Measurements from ENCODE around the gene IRF2. TPM values are rescaled to one million over a fixed set of nuclear protein-coding genes. Genes with fewer than 3 reads are reported as not detected.

Gene IRF2
- total RNA-seq, 4 donors from 2014 or later = 27.9 to 38.7 (median 29.9) TPM

DNA sequence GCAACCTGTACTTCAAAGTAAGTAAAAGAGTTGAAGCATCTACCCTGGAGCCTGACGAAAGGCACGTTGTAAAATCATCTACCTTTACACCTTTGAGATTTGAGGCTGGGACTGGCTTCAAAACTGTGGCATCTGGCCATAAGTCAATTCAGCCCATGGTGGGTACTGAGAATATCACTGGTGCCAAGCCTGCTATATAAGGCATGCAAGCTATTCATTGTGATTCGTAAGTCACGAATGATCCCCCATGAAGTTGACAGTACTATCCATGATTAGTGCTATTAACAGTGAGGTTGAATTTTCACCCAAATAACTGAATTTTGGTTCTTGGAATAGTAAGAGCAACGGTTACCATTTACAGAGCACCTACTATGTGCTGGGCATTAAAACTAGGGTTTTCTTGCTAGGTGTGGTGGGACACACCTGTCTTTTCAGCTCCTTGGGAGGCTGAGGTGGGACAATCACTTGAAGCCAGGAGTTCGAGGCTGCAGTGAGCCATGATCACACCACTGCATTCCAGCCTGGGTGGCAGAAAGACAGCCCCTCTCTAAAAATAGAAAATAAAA is 39.8 kb downstream of the IRF2 start:
- 96% methylated on average over 6 of the region's 6 CpGs for WGBS
- H3K4me1 ChIP-seq = peaks cover 8% of the 10 kb centered on the region
- TF ChIP-seq POLR2A (IDR thresholded peaks at IDR 0.05) (no peak), POLR2AphosphoS5 (IDR thresholded peaks at IDR 0.05) (no peak), EP300 (IDR thresholded peaks at IDR 0.05) (no peak)
- TF ChIP-seq, protein P1, sequence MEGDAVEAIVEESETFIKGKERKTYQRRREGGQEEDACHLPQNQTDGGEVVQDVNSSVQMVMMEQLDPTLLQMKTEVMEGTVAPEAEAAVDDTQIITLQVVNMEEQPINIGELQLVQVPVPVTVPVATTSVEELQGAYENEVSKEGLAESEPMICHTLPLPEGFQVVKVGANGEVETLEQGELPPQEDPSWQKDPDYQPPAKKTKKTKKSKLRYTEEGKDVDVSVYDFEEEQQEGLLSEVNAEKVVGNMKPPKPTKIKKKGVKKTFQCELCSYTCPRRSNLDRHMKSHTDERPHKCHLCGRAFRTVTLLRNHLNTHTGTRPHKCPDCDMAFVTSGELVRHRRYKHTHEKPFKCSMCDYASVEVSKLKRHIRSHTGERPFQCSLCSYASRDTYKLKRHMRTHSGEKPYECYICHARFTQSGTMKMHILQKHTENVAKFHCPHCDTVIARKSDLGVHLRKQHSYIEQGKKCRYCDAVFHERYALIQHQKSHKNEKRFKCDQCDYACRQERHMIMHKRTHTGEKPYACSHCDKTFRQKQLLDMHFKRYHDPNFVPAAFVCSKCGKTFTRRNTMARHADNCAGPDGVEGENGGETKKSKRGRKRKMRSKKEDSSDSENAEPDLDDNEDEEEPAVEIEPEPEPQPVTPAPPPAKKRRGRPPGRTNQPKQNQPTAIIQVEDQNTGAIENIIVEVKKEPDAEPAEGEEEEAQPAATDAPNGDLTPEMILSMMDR (IDR thresholded peaks at IDR 0.05) = no peak

DNA sequence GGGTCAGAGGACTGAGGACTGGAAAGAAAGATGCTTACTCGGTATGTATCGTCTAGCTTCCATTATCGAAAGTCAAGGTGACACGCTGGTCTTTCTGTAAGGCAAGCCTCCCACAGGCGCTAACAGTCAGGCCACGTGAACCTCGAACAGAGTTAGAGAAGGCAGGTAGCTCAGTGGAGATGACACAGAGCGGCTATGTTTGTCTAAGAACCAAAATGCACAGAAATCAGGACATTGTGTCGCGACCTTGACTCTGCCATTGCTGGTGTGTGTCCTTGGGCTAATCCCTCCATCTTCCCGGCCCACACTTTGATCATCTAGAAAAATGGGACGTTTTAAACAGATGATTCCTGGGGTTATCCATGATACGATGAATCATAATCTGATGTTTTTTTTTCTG is 40.3 kb downstream of the IRF2 start:
- WGBS = 95% methylated on average over 13 of the region's 13 CpGs
- Histone ChIP-seq H3K4me1 (peaks cover 8% of the 10 kb centered on the region), H3K36me3 (no peaks in the 10 kb centered on the region), H3K4me3 (no peak overlapping the region), H3K27me3 (no peaks in the 10 kb centered on the region), H3K9me3 (no peaks in the 10 kb centered on the region), H3K27ac (no peak overlapping the region)
- TF ChIP-seq EP300 (IDR thresholded peaks at IDR 0.05) (no peak), POLR2A (IDR thresholded peaks at IDR 0.05) (no peak)
- no peak for DNase-seq (ENCODE audit: low spot score in 2 of 2)

More for the DNA sequence above, 39.8 kb downstream of the IRF2 start:
- no peak overlapping the region for H3K4me3 ChIP-seq
- no peaks in the 10 kb centered on the region for H3K9me3 ChIP-seq
- H3K27me3 ChIP-seq = no peaks in the 10 kb centered on the region
- no peaks in the 10 kb centered on the region for H3K36me3 ChIP-seq
- no peak overlapping the region for H3K27ac ChIP-seq
- DNase-seq (ENCODE audit: low spot score in 2 of 2) = no peak

DNA sequence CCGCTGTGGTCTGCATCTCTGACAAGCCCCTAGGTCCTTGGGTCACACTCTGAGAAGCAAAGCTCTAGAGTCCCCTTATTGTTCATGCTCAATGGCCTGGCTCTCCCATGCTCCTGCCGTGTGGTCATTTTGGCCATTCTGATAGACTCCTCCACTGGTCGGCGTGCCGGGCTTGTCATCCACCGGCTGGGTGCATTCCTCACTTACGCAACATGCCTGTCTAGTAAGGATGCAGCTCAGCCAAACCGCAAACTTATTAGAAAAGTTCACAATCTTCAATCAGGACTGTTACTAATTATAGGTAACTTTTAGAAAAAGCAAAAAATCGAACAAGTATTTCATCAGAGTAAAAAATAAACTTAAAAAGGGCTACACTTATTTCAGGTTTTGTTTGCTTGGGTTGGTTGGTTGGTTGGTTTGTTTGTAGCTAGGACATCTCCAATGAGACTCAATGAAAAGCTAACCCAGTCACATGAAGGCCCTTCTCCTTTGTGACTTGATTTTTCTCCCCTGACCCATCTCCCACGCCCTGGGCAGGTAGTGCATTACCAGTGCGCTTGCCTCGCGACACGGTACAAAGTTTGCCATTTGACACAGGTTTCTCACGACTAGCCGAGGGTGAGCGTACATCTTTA is 41.0 kb downstream of the IRF2 start:
- H3K4me3 ChIP-seq = no peak overlapping the region
- peaks cover 8% of the 10 kb centered on the region for H3K4me1 ChIP-seq
- no peaks in the 10 kb centered on the region for H3K9me3 ChIP-seq
- 90% methylated on average over 17 of the region's 17 CpGs for WGBS
- DNase-seq (ENCODE audit: low spot score in 2 of 2) = no peak
- no peaks in the 10 kb centered on the region for H3K27me3 ChIP-seq
- no peak overlapping the region for H3K27ac ChIP-seq
- TF ChIP-seq POLR2AphosphoS5 (IDR thresholded peaks at IDR 0.05) (no peak), EP300 (IDR thresholded peaks at IDR 0.05) (no peak), POLR2A (IDR thresholded peaks at IDR 0.05) (no peak)
- TF ChIP-seq, protein P1 (IDR thresholded peaks at IDR 0.05) = no peak
- no peaks in the 10 kb centered on the region for H3K36me3 ChIP-seq

- H3K9me3 ChIP-seq = no peaks in the 10 kb centered on the region
- H3K4me3 ChIP-seq = no peak overlapping the region
- no peaks in the 10 kb centered on the region for H3K27me3 ChIP-seq
- TF ChIP-seq, protein P1 (IDR thresholded peaks at IDR 0.05) = no peak
- TF ChIP-seq EP300 (IDR thresholded peaks at IDR 0.05) (no peak), POLR2A (IDR thresholded peaks at IDR 0.05) (no peak), POLR2AphosphoS5 (IDR thresholded peaks at IDR 0.05) (no peak)
- H3K4me1 ChIP-seq = peaks cover 9% of the 10 kb centered on the region
- DNase-seq (ENCODE audit: low spot score in 2 of 2) = no peak
- no peaks in the 10 kb centered on the region for H3K36me3 ChIP-seq
- WGBS = 88% methylated on average over 16 of the region's 16 CpGs
- no peak overlapping the region for H3K27ac ChIP-seq
Measured at GRCh38 chr4:184432127-184432922, 42.0 kb downstream of the IRF2 start.

DNA sequence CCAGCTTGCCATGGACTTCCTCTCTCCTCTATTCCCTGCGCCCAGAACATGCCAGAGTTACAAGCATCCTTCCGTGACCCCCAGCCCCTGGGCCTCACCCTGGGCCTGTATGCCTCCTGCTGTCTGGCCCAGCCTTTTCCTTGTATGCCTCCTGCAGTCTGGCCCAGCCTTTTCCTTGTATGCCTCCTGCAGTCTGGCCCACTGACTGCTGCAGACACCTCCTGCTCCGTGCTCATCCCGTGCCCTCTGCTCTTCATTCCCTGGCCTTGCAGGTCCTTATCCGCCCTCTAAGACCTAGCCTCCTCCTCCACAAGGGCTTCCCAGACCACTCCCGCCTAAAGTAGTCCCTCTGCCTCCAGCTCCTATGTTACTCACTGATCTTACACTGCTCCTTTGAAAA is 44.2 kb downstream of the IRF2 start:
- peaks cover 15% of the 10 kb centered on the region for H3K4me1 ChIP-seq
- 88% methylated on average over 6 of the region's 6 CpGs for WGBS
- TF ChIP-seq EP300 (IDR thresholded peaks at IDR 0.05) (no peak), POLR2AphosphoS5 (IDR thresholded peaks at IDR 0.05) (no peak), POLR2A (IDR thresholded peaks at IDR 0.05) (no peak)
- TF ChIP-seq, protein P1 (IDR thresholded peaks at IDR 0.05) = no peak
- H3K27me3 ChIP-seq = no peaks in the 10 kb centered on the region
- H3K36me3 ChIP-seq = peaks cover 16% of the 10 kb centered on the region
- H3K27ac ChIP-seq = no peak overlapping the region
- H3K4me3 ChIP-seq = no peak overlapping the region
- no peaks in the 10 kb centered on the region for H3K9me3 ChIP-seq
- no peak for DNase-seq (ENCODE audit: low spot score in 2 of 2)

Measured in suprapubic skin (tissue), 4 donors.